Type B pancreatic cell (in vitro differentiated cells): Measurements from ENCODE around the gene TENM3. TPM values are rescaled to one million over a fixed set of nuclear protein-coding genes. Genes with fewer than 3 reads are reported as not detected.

Source experiments
- DNase-seq: peaks from one replicate; pipeline ENCODE4 v3.0.0; 2021; ENCODE audit warnings: mixed read lengths; ENCODE audit not compliant: unreplicated experiment; ENCODE audit errors: extremely low spot score
- H3K27ac Mint-ChIP-seq: 2 replicates; pipeline ENCODE4 v1.8.0; 2021; ENCODE audit warnings: mild to moderate bottlenecking, mixed read lengths
- H3K27me3 Mint-ChIP-seq: 2 replicates; pipeline ENCODE4 v1.8.0; 2021; ENCODE audit warnings: mixed read lengths
- H3K36me3 Mint-ChIP-seq: 2 replicates; pipeline ENCODE4 v1.8.0; 2021; ENCODE audit warnings: mixed read lengths
- H3K4me1 Mint-ChIP-seq: one replicate; pipeline ENCODE4 v1.8.0; 2021; ENCODE audit warnings: mixed read lengths; ENCODE audit not compliant: unreplicated experiment
- H3K4me3 Mint-ChIP-seq: 2 replicates; pipeline ENCODE4 v1.8.0; 2021; ENCODE audit warnings: mild to moderate bottlenecking, mixed read lengths
- H3K9me3 Mint-ChIP-seq: 2 replicates; pipeline ENCODE4 v1.8.0; 2021; ENCODE audit warnings: mixed read lengths
- CTCF ChIP-seq: fragments of 200-600 bp; sonication (generic); conservative IDR thresholded peaks from 2 replicates; pipeline ENCODE4 v1.5.0; 2021; ENCODE audit warnings: antibody characterized with exemption, mild to moderate bottlenecking
- total RNA-seq: library from RNA; stranded (reverse); gene quantifications from 2 replicates; pipeline ENCODE4 v1.2.1, GENCODE V29; 2021; ENCODE audit warnings: low replicate concordance

TENM3 gene
- total RNA-seq, 1 donor from 2014 or later = 73.5 TPM

DNA sequence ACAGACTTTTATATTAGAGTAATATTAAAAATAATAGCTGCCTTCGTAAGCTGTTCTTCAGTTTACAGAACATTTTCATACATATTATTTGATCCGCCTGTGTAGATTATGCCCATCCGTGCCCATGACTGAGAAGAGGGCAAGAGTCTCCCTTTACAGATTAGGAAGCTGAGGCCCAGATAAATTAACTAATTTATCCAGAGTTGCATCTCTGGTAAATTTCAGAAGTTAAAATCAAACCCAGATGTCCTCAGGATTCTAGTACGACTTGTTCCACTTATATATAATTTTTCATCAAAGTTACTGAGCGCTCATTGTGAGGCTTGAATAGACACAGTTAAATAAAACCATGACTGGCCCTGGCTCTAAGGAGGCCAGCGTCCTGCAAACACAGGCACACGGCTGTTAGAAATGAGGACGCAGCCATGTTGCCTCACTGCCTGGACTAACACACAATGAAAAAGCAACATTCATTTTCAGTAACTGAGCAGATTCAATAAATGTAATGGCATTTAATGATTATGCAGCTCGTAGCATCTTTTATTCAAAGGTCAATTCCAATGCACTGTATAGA, 148.0 kb downstream of the TENM3 start:
- H3K27ac Mint-ChIP-seq = no peak overlapping the region
- no peaks in the 10 kb centered on the region for H3K36me3 Mint-ChIP-seq
- TF ChIP-seq CTCF = no peak
- no peaks in the 10 kb centered on the region for H3K27me3 Mint-ChIP-seq
- no peak for DNase-seq
- H3K4me3 Mint-ChIP-seq = no peak overlapping the region
- H3K4me1 Mint-ChIP-seq = peaks cover 17% of the 10 kb centered on the region
- no peaks in the 10 kb centered on the region for H3K9me3 Mint-ChIP-seq

- Mint-ChIP-seq H3K36me3 (no peaks in the 10 kb centered on the region), H3K27ac (no peak overlapping the region), H3K4me1 (peaks cover 11% of the 10 kb centered on the region), H3K27me3 (no peaks in the 10 kb centered on the region), H3K9me3 (no peaks in the 10 kb centered on the region), H3K4me3 (no peak overlapping the region)
- DNase-seq = no peak
- no peak for TF ChIP-seq CTCF
Measured at GRCh38 chr4:182394181-182394580, 151.0 kb downstream of the TENM3 start.

DNA sequence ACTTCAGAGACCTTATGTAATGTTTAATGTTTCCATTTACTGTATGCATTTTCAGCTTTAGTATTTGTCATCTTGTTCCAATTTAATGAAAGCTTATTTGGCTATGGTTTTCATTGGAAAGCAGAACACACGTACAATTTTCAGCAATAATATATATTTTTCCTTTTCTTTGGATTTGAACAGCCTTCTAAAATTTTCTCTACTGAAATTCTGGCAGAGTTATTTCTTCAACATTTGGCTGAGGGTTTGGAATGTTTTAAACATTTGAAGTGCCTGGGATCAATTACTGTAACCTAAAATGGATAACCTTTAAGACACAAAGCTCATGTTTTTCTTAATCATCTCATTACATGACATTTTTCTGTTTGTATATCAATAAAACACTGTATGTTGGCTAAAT, 156.9 kb downstream of the TENM3 start:
- no peaks in the 10 kb centered on the region for H3K27me3 Mint-ChIP-seq
- TF ChIP-seq CTCF = no peak
- H3K4me3 Mint-ChIP-seq = no peak overlapping the region
- peaks cover 12% of the 10 kb centered on the region for H3K36me3 Mint-ChIP-seq
- H3K4me1 Mint-ChIP-seq = peaks cover 6% of the 10 kb centered on the region
- H3K27ac Mint-ChIP-seq = no peak overlapping the region
- H3K9me3 Mint-ChIP-seq = peaks cover 5% of the 10 kb centered on the region
- DNase-seq = no peak

DNA sequence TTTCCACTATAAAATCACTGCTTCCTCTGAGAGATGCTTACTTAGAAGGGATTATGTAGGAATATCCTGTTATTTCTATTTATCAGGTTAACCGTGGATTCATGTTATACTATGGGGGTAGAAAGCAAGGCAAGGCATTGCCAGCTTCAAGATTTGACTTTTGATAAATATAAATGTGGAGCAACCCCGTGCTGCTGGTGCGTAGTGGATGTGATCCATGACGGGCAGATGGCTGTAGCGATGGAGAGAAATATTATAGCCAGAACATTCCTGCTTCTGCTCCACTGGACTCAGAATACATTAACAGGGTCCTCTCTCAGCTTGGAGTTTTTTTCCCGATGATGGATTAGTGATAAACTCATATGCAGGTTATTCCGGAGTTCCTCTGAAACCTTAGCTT, 157.6 kb downstream of the TENM3 start:
- DNase-seq = no peak
- Mint-ChIP-seq H3K27me3 (no peaks in the 10 kb centered on the region), H3K27ac (no peak overlapping the region), H3K4me3 (no peak overlapping the region), H3K9me3 (peaks cover 10% of the 10 kb centered on the region), H3K36me3 (peaks cover 19% of the 10 kb centered on the region), H3K4me1 (peaks cover 12% of the 10 kb centered on the region)
- TF ChIP-seq CTCF = no peak

DNA sequence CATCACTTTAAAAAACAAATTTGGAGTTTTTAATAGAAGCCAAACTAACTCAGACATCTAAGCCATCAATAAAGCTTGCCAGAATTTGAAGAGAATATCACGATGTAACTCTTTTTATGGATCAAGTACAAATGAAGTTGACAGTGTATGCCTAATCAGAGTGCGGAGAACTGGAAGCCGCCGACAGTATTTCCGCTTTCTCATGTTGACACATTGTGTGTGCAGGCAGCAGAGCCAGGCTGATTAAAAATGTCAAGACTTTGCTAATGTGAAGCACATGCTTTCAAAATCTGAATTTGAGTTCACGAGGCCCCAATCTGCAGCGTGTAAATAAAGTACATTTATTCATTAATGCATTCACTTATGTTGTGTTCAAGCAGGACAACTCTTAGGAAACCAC, 161.2 kb downstream of the TENM3 start:
- Mint-ChIP-seq H3K9me3 (peaks cover 10% of the 10 kb centered on the region), H3K27me3 (no peaks in the 10 kb centered on the region), H3K36me3 (peaks cover 24% of the 10 kb centered on the region), H3K4me1 (peaks cover 29% of the 10 kb centered on the region), H3K27ac (no peak overlapping the region), H3K4me3 (no peak overlapping the region)
- DNase-seq = no peak
- no peak for TF ChIP-seq CTCF

GRCh38 chr4:182405087-182405486, 161.9 kb downstream of the TENM3 start:
- Mint-ChIP-seq H3K9me3 (peaks cover 10% of the 10 kb centered on the region), H3K4me3 (no peak overlapping the region), H3K4me1 (peaks cover 26% of the 10 kb centered on the region), H3K36me3 (peaks cover 24% of the 10 kb centered on the region), H3K27me3 (no peaks in the 10 kb centered on the region), H3K27ac (no peak overlapping the region)
- no peak for DNase-seq
- no peak for TF ChIP-seq CTCF
